HG02763 (cell line): ENCODE measurements around the gene FKBP4.
"Not testable (repeated sequence)": the region's sequence is repeated elsewhere in the genome, so short reads cannot be mapped to it uniquely, and the experiment has no call there.

Experiments used
- ATAC-seq: cut with Tn5 transposase; IDR thresholded peaks from one replicate; pipeline ENCODE4 v1.9.1; 2021; ENCODE audit warnings: mild to moderate bottlenecking, moderate library complexity; ENCODE audit not compliant: unreplicated experiment

Gene FKBP4, protein sequence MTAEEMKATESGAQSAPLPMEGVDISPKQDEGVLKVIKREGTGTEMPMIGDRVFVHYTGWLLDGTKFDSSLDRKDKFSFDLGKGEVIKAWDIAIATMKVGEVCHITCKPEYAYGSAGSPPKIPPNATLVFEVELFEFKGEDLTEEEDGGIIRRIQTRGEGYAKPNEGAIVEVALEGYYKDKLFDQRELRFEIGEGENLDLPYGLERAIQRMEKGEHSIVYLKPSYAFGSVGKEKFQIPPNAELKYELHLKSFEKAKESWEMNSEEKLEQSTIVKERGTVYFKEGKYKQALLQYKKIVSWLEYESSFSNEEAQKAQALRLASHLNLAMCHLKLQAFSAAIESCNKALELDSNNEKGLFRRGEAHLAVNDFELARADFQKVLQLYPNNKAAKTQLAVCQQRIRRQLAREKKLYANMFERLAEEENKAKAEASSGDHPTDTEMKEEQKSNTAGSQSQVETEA

GRCh38 chr12:2794736-2795289 is at the start of gene FKBP4:
Gene FKBP4 (plus strand): TSS chr12:2794970. CDS start chr12:2795140, 170 bp downstream.
- ATAC-seq, result peak; percentile 80

DNA sequence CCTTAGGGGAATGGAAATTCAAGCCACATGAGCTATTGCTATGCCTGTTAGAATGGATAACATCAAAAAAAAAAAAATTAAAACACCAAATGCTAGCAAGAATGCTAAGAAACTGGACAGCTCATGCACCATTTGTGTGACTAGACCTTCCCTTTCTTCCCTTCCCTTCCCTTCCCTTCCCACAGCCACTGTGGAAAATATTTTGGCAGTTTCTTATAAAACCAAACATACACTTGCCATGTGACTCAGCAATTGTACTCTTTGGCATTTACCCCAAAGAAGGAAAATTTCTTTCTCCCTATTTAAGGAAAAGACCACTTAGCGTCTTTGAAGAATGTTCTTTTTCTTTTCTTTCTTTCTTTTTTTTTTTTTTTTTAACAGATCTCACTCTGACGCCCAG is 49.1 kb upstream of the FKBP4 start:
- no peak for ATAC-seq

- ATAC-seq, result no peak
Observed at GRCh38 chr12:2749580-2749979, 45.2 kb upstream of the FKBP4 start.

- no peak for ATAC-seq
Observed at GRCh38 chr12:2750185-2750584, 44.6 kb upstream of the FKBP4 start.

GRCh38 chr12:2751230-2751629 is 43.5 kb upstream of the FKBP4 start:
- no peak for ATAC-seq

GRCh38 chr12:2751686-2752085 is 43.1 kb upstream of the FKBP4 start:
- ATAC-seq, result no peak

DNA sequence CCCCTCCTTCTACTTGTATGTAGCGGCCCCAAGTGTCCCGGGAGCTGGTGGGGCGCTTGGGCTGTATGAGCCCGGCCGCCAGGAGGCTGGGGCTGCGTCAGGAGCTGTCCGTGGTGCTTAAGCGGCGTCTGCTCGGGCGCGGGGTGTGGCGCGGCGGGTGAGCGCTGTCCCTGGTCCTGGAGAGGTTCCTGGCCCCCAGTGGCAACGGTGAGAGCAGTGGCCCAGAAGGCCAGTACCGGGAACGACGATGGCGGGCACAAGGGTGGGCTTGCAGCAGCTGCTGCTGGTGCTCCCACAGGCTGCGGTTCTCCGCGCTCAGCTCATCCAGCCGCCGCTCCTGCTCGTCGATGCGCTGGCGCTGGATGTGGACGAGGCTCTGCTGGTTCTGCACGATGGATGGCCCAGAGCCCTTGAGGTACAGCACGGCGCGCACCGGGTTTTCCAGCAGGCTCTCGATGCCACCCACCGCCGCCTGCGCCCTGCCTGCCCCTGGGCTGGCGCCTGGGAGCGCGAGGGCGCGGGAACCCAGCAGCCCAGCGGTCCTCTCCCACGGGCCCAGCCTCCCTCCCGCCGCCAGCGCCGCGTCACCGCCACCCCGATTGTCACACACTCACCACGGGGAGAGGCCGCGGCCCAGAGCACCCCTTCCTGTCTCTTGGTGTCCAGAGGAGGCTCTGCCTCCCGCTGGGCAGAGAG is 41.9 kb upstream of the FKBP4 start:
- ATAC-seq, result no peak

- ATAC-seq, result no peak
Observed at GRCh38 chr12:2753536-2753935, 41.2 kb upstream of the FKBP4 start.

- no peak for ATAC-seq
Observed at GRCh38 chr12:2754208-2754607, 40.6 kb upstream of the FKBP4 start.

GRCh38 chr12:2756756-2757155 is 38.0 kb upstream of the FKBP4 start:
- no peak for ATAC-seq

GRCh38 chr12:2759733-2760132 is 35.0 kb upstream of the FKBP4 start:
- no peak for ATAC-seq

GRCh38 chr12:2764398-2764797 is 30.4 kb upstream of the FKBP4 start:
- no peak for ATAC-seq

DNA sequence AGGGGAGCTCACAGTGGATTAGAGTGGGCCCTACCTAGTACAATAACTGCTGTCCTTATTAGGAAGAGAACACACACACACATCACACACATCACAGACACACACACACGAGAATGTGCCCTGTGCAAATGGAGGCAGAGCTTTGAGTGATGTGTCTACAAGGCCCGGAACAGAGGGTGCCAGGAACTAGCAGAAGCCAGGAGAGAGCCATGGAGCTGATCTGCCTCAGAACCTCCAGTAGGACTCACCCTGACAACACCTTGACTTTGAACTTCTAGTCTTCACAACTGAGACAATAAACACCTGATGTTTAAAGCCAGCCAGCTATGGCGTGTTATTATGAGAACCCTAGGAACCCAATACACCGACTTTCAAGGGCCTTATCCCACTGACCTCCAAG is 29.7 kb upstream of the FKBP4 start:
- no peak for ATAC-seq

GRCh38 chr12:2765608-2766007 is 29.2 kb upstream of the FKBP4 start:
- ATAC-seq, result no peak

DNA sequence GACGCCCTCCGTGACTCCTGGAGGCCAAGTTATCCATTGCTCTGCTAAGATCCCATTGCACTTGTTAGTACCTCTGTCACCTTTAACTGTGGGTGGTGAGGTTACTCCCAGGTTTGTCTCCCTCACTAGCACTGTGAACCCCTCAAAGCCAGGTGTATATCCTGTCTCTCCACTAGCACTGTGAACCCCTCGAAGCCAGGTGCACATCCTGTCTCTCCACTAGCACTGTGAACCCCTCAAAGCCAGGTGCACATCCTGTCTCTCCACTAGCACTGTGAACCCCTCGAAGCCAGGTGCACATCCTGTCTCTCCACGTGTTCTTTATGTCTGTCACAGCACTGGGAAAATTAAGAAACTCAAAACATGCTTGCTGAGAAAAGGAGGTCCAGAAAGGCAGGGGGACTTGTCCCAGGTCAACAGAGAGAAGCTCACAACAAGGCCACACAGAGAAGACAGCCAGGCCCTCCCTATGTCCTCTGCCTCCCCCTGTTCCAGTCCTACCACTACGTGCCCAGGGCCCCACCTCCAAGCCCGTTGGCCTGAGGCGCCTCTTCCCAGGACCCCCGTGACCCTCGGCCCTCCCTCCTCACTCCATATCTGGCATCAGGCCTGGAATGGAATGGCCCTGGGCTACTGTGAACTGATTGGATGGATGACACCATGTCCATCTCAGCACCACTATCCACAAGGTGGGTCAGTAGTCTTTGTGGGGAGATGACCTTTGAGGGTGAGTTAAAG is 26.4 kb upstream of the FKBP4 start:
- no peak for ATAC-seq

DNA sequence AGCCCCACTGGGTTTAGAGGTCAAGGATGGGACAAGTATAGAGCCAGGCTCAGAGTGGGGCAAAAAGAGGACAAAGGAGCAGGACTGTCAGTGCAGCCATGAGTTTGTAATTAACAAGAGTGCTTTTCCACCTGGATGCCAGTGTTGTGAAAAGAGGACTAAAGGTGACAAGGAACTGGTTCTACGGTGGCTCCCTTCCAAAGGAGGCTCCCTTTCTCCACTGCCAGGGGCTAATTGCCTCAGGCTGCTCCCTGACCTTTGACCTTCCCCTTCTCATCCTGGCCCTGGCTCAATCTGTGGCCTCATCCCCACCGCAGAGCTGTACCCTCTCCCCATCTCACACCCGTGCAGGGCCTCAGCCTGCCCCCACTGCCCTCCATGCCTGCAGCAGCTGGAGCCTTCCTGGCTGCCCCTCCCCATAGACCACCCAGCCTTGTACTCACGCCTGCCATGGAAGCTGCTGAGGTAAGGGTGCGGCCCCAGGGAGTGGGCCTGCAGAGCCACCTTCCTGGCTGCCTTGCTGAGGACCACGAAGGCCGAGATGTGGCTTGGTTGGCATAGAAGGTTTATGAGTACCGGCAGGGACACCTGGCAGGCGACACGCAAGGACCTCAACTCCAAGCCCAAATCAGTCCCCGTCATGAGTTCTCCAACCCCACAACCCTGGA is 24.8 kb upstream of the FKBP4 start:
- no peak for ATAC-seq

GRCh38 chr12:2770544-2770943 is 24.2 kb upstream of the FKBP4 start:
- not testable (repeated sequence) for ATAC-seq

DNA sequence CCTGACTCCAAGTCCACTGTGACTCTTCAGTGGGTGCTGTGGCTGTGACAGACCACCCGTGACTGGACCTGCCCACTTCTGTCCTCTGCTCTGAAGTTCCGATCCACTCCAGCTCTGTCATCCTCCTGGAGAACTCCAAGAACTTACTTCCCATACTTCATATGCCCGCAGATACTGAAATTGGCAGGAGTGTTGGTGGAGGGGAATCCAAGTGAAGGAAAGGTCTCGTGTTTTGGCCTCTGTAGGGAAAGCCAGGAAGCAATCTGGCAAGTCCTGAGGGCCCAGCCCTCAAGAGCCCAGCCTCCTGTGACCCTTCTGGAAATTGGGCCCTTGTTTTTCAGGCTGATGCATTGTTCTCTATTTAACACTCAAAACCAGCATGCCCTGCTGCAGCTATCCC is 22.4 kb upstream of the FKBP4 start:
- ATAC-seq, result no peak

DNA sequence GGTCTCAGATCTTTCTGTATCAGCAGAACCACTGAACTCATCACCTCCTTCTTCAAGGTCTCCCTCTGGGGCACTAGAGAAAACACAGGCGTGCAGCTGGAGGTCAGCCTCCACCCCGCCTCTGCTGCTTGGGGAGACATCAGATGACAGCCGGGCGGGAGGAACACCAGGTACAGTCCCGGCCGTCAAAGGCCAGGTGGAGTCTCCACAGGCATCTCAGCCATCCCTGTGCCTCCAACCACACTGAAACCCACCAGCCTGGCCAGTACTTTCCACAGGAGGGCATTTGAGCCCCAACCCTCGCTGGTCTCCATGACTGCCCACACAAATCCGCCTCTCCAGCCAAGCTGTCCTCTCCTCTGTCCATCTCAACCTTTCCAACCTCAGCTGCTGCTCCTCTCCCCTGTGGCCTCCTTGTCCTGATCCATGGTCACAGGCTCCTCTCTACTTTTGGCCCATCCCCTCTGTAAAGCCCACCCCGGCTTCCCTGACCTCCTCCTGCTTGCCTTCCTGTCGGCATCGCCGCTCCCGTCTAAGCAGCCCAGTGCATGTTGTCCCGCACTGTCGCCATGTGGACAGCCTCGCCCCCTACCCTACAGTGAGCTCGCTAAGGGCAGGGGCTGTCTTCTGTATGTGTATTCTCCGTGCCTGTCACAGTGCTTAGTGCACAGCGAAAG is 21.4 kb upstream of the FKBP4 start:
- ATAC-seq, result no peak

DNA sequence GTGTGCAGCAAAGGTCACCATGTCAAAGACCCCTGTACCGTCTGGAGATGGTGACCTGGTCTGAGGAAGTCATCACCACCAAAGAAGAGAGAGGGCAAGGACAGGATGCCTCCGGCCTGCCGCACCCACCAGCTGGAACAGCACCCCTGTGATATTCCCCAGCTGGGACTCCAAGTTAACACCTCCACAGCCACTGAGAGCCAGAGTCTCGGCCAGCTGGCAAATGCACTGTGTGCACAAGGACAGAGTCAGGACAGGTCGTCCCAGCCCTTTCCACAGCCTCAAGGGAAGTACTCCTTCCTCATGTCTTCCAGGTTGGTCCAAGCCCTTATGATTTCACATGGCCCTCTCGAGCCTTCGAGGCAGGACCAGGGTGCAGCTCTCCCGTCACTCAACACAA is 19.3 kb upstream of the FKBP4 start:
- no peak for ATAC-seq
